Immature natural killer cell (primary cell): ENCODE results near the gene CPSF7. TPM values are rescaled to one million over a fixed set of nuclear protein-coding genes. Genes with fewer than 3 reads are reported as not detected.
"Not testable (repeated sequence)": the region's sequence is repeated elsewhere in the genome, so short reads cannot be mapped to it uniquely, and the experiment has no call there.

Experiments used
- DNase-seq, 3 donors: peaks; one replicate each; pipeline ENCODE4 v3.0.0; 2022; ENCODE audit warnings: mixed read lengths in 1 of 3
- H3K27ac Mint-ChIP-seq, 6 donors: one replicate each; pipeline ENCODE4 v1.8.0; 2020; ENCODE audit warnings: mixed read lengths in 6 of 6, mild to moderate bottlenecking in 5 of 6, inconsistent platforms in 4 of 6, moderate library complexity in 3 of 6
- H3K27me3 Mint-ChIP-seq, 3 donors: one replicate each; pipeline ENCODE4 v1.8.0; 2020 to 2021; ENCODE audit warnings: low read depth in 3 of 3, mild to moderate bottlenecking in 3 of 3, mixed read lengths in 3 of 3, moderate library complexity in 3 of 3, inconsistent platforms in 1 of 3
- H3K36me3 Mint-ChIP-seq, 3 donors: one replicate each; pipeline ENCODE4 v1.8.0; 2020; ENCODE audit warnings: mixed read lengths in 3 of 3, inconsistent platforms in 2 of 3, mild to moderate bottlenecking in 2 of 3
- H3K4me1 Mint-ChIP-seq, 2 donors: one replicate each; pipeline ENCODE4 v1.8.0; 2020; ENCODE audit warnings: inconsistent platforms in 2 of 2, mild to moderate bottlenecking in 2 of 2, mixed read lengths in 2 of 2, moderate library complexity in 1 of 2
- H3K4me3 Mint-ChIP-seq, 5 donors: one replicate each; pipeline ENCODE4 v1.8.0; 2020; ENCODE audit warnings: mild to moderate bottlenecking in 5 of 5, mixed read lengths in 5 of 5, inconsistent platforms in 3 of 5, moderate library complexity in 3 of 5
- H3K9me3 Mint-ChIP-seq, 6 donors: one replicate each; pipeline ENCODE4 v1.8.0; 2020; ENCODE audit warnings: mild to moderate bottlenecking in 6 of 6, mixed read lengths in 6 of 6, inconsistent platforms in 4 of 6, moderate library complexity in 3 of 6
- polyA plus RNA-seq, 3 donors: library from polyadenylated mRNA; unstranded; fragments of 300-500 nt; fragmentation: Illumina TruSeq; gene quantifications; one replicate each; pipeline ENCODE4 v1.2.3, GENCODE V29; 2021

Gene CPSF7
- polyA plus RNA-seq, result 10 to 100 TPM; 11.9 to 34.0 (median 14.8) TPM

- DNase-seq, result peak; percentile 97 to 98 (median 97)
- H3K4me1 Mint-ChIP-seq, result peaks cover 59 to 76% of the 10 kb centered on the region in 2 donors
- peaks cover 8 to 16% (median 15%) of the 10 kb centered on the region in 3 donors for H3K27me3 Mint-ChIP-seq
- peak within 1 kb of the TSS; percentile 92 to 100 (median 97) for H3K4me3 Mint-ChIP-seq
- peak within 1 kb of the TSS; percentile 98 to 100 (median 99) for H3K27ac Mint-ChIP-seq
- no peaks in the 10 kb centered on the region for H3K9me3 Mint-ChIP-seq
- H3K36me3 Mint-ChIP-seq, result peaks cover 10 to 20% (median 17%) of the 10 kb centered on the region in 3 donors
Observed at GRCh38 chr11:61429691-61430582, at the start of gene CPSF7, which contains the start of gene SDHAF2. TSS of gene CPSF7 (minus strand) at chr11:61429975. CDS start at chr11:61429235, 740 bp downstream. TSS of gene SDHAF2 (plus strand) at chr11:61430124. CDS start at chr11:61430147, 23 bp downstream.

DNA sequence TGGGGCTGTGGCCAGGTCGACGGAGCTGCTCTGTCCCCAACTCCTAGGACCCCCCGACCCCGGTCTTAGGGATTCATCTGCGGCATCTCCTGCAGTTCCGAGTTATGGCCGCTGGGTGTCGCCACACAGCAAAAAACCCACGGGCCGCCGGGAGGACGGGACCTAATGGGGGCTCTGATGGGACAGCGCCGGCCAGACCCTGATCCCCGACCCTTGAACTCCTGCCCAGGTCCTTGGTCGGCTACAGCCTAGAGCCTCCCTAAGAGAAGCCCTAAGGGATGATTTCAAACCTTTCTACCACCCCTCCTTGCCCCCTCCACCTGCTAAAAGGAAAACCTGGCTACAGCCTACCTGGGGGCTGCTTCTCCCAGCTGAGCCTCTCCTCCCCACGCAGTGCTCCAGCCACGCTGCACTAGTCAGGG, 48.0 kb upstream of the CPSF7 start:
- Mint-ChIP-seq H3K27me3 (peaks cover 0 to 5% (median 0%) of the 10 kb centered on the region in 3 donors), H3K4me3 (no peak overlapping the region), H3K4me1 (peaks cover 6 to 7% of the 10 kb centered on the region in 2 donors), H3K27ac (no peak overlapping the region), H3K36me3 (peaks cover 7 to 12% (median 8%) of the 10 kb centered on the region in 3 donors), H3K9me3 (no peaks in the 10 kb centered on the region)
- DNase-seq, result peak; percentile 35 to 45 (median 36)

DNA sequence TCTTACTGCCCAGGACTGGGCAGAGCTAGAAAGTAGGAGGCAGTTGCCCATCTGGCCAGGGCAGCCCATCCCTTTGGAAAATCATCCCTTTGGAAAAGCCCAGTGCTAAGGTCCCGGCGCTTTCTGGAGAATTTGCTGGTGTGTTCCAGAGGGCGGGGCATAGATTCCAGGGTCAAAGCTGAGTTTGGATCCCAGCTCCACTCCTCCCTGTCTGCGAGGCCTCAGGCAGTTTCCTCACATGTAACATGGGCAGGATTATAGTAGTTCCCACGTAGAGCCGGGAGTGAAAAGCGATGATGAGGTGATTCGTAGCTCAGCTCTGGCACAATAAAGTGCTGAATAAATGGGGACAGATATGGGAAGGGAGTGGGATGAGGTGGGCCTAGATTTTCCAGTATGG, 47.4 kb upstream of the CPSF7 start:
- H3K36me3 Mint-ChIP-seq, result peaks cover 8 to 14% (median 10%) of the 10 kb centered on the region in 3 donors
- no peak overlapping the region for H3K4me3 Mint-ChIP-seq
- H3K9me3 Mint-ChIP-seq, result no peaks in the 10 kb centered on the region
- H3K27me3 Mint-ChIP-seq, result peaks cover 0 to 3% (median 0%) of the 10 kb centered on the region in 3 donors
- no peak for DNase-seq
- peaks cover 6 to 7% of the 10 kb centered on the region in 2 donors for H3K4me1 Mint-ChIP-seq
- no peak overlapping the region for H3K27ac Mint-ChIP-seq

DNA sequence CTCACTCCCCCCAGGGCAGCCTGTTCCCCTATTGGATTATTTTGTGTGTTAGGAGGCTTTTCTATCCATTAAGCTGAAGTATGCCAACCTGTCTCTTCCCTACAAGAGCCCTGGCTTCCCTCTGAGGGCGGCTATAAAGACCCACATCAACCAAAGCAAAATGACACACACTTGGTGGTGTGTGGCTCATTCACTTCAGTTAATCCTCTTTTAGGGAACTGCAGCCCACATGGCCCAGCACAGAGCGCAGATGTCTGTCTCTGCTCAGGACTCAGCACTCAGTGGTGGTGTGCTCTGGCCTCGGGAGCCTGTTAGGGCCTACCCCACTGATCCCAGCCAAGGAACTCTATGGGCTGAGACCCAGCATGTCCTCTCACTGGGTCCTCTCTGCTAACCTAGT, 46.6 kb upstream of the CPSF7 start:
- H3K36me3 Mint-ChIP-seq, result peaks cover 8 to 14% (median 10%) of the 10 kb centered on the region in 3 donors
- no peaks in the 10 kb centered on the region for H3K9me3 Mint-ChIP-seq
- H3K4me1 Mint-ChIP-seq, result peaks cover 6 to 7% of the 10 kb centered on the region in 2 donors
- no peak for DNase-seq
- no peak overlapping the region for H3K4me3 Mint-ChIP-seq
- H3K27ac Mint-ChIP-seq, result no peak overlapping the region
- H3K27me3 Mint-ChIP-seq, result peaks cover 0 to 3% (median 0%) of the 10 kb centered on the region in 3 donors

GRCh38 chr11:61475433-61475832, 45.7 kb upstream of the CPSF7 start:
- Mint-ChIP-seq H3K4me1 (peaks cover 6 to 7% of the 10 kb centered on the region in 2 donors), H3K9me3 (no peaks in the 10 kb centered on the region), H3K4me3 (no peak overlapping the region), H3K36me3 (peaks cover 10 to 19% (median 14%) of the 10 kb centered on the region in 3 donors), H3K27ac (no peak overlapping the region), H3K27me3 (peaks cover 0 to 3% (median 0%) of the 10 kb centered on the region in 3 donors)
- DNase-seq, result no peak

DNA sequence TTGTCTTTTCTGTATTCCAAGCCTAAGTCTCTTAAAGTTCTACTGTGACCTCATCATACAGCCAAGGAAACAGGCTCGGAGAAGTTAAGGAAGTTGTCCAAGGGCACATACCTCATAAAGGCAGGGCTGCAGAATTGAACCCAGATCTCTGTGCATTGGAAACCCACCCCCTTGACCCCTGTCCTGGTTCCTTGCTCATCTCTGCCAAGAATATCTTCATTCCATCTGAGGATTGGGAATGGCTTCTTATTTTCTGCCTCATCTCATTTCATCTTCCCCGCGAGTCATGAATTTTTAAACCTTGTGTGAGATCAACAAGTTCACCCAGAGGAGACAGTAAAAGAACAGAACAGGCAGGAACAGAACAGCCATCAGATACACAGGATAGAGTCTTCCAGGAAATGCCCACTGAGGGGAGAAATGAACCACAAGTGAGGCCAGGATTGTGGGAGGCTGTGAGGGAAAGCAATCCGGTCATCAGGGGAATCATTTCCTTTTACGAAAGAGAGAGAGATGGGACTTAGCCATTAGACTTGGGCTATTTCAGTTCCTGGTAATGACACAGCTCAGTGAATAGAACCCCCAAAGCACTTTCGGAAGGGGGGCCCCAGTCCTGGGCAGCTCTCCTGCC, 44.4 kb upstream of the CPSF7 start:
- peak overlapping the region in 1 of 6 donors; percentile 31 for H3K27ac Mint-ChIP-seq
- peaks cover 0 to 3% (median 0%) of the 10 kb centered on the region in 3 donors for H3K27me3 Mint-ChIP-seq
- DNase-seq, result no peak
- H3K4me3 Mint-ChIP-seq, result no peak overlapping the region
- H3K4me1 Mint-ChIP-seq, result peaks cover 6 to 7% of the 10 kb centered on the region in 2 donors
- no peaks in the 10 kb centered on the region for H3K9me3 Mint-ChIP-seq
- H3K36me3 Mint-ChIP-seq, result peaks cover 10 to 23% (median 14%) of the 10 kb centered on the region in 3 donors

DNA sequence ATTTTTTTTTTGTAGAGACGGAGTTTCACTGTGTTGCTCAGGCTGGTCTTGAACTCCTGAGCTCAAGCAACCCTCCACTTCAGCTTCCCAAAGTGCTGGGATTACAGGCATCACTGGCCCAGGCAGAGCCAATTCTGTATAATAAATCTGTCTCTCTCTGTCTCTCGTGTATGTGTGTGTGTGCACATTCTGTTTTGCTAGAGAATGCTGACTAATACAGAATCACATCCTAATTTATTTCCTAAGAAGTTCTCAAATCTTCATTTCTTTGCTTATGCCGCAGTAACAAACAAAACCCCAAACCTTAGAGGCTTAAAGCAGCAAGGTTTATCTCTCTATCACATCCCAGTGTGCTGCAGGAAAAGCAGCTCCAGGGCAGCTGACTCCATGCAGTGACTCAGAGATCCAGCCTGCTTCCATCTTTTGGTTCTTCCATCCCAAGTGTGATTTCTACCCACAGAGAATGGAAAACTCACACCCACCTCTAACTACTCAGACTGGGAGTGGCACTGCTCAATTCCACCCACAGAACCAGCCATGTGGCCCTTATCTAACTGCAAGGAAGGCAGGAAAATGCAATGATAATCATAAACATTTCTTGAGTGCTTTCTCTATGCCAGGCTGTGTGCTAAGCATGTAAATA, 43.7 kb upstream of the CPSF7 start:
- Mint-ChIP-seq H3K36me3 (peaks cover 10 to 23% (median 14%) of the 10 kb centered on the region in 3 donors), H3K9me3 (no peaks in the 10 kb centered on the region), H3K27me3 (peaks cover 0 to 3% (median 0%) of the 10 kb centered on the region in 3 donors), H3K4me3 (no peak overlapping the region), H3K4me1 (peaks cover 6 to 7% of the 10 kb centered on the region in 2 donors), H3K27ac (peak overlapping the region in 2 of 6 donors; percentile 24 to 31)
- DNase-seq, result no peak

DNA sequence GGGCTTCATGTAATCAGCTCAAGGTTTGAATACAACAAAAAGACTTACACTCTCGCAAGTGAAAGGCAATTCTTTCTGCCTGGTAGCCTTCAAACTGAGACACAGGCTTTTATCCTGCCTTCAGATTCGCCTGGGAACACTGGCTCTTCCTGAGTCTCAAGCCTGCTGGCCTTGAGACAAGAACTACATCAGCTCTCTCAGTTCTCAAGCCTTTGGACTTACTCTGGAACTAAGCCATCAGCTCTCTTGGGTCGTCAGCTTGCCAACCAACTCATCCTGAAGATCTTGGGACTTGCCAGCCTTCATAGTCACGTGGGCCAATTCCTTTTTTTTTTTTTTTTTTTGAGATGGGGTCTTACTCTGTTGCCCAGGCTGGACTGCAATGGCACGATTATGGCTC, 43.1 kb upstream of the CPSF7 start:
- H3K9me3 Mint-ChIP-seq, result no peaks in the 10 kb centered on the region
- H3K4me1 Mint-ChIP-seq, result peaks cover 2 to 3% of the 10 kb centered on the region in 2 donors
- H3K27ac Mint-ChIP-seq, result no peak overlapping the region
- no peak for DNase-seq
- peaks cover 0 to 3% (median 0%) of the 10 kb centered on the region in 3 donors for H3K27me3 Mint-ChIP-seq
- no peak overlapping the region for H3K4me3 Mint-ChIP-seq
- peaks cover 10 to 23% (median 14%) of the 10 kb centered on the region in 3 donors for H3K36me3 Mint-ChIP-seq

GRCh38 chr11:61472282-61472681, 42.5 kb upstream of the CPSF7 start:
- Mint-ChIP-seq H3K4me3 (no peak overlapping the region), H3K4me1 (no peaks in the 10 kb centered on the region), H3K36me3 (peaks cover 10 to 23% (median 14%) of the 10 kb centered on the region in 3 donors), H3K9me3 (no peaks in the 10 kb centered on the region), H3K27me3 (peaks cover 0 to 3% (median 0%) of the 10 kb centered on the region in 3 donors), H3K27ac (no peak overlapping the region)
- no peak for DNase-seq

DNA sequence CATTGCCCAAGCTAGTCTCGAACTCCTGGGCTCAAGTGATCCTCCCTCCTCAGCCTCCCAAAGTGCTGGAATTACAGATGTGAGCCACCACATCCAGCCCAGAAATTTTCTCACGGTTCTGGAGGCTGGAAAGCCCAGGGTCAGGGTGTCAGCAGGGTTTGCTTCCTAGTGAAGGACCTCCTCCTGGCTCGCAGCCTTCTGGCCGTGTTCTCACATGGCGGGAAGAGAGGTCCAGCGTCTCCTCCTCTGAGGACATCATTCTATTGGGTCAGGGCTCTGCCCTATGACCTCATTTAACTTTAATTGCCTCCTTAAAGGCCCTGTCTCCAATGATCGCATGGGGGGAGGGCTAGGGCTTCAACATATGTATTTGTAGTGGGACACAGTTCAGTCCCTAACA, 38.2 kb upstream of the CPSF7 start:
- no peaks in the 10 kb centered on the region for H3K4me1 Mint-ChIP-seq
- no peaks in the 10 kb centered on the region for H3K9me3 Mint-ChIP-seq
- no peak for DNase-seq
- no peak overlapping the region for H3K4me3 Mint-ChIP-seq
- H3K27me3 Mint-ChIP-seq, result peaks cover 0 to 2% (median 0%) of the 10 kb centered on the region in 3 donors
- peaks cover 5 to 13% (median 7%) of the 10 kb centered on the region in 3 donors for H3K36me3 Mint-ChIP-seq
- H3K27ac Mint-ChIP-seq, result peak overlapping the region in 1 of 6 donors; percentile 45

GRCh38 chr11:61467602-61468001, 37.8 kb upstream of the CPSF7 start:
- H3K9me3 Mint-ChIP-seq, H3K36me3 Mint-ChIP-seq, DNase-seq, H3K4me3 Mint-ChIP-seq, H3K4me1 Mint-ChIP-seq, H3K27me3 Mint-ChIP-seq: not testable (repeated sequence)
- H3K27ac Mint-ChIP-seq, result peak overlapping the region in 1 of 6 donors; percentile 45

DNA sequence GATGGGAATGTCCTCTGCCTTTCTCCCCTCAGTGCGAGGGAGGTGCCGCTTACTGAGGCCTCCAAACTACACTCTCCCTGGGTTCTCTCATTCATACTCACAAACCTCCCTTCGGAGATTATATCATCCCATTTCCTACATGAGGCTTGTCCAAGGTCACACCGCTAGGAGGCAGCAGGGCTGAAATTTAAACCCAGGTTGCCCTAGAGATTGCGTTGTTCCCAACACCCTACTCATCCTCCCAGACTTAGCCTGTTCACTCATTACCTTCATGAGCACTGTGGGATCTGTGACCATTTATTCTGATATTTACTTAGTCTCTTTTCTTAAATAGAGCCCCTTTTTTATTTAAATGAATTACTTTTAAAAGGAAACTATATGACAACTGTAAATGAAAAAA, 31.2 kb upstream of the CPSF7 start:
- H3K9me3 Mint-ChIP-seq, result no peaks in the 10 kb centered on the region
- H3K27me3 Mint-ChIP-seq, result peaks cover 0 to 2% (median 2%) of the 10 kb centered on the region in 3 donors
- no peak overlapping the region for H3K4me3 Mint-ChIP-seq
- no peak for DNase-seq
- peaks cover 5 to 13% (median 5%) of the 10 kb centered on the region in 3 donors for H3K36me3 Mint-ChIP-seq
- no peak overlapping the region for H3K27ac Mint-ChIP-seq
- peaks cover 0 to 7% of the 10 kb centered on the region in 2 donors for H3K4me1 Mint-ChIP-seq

DNA sequence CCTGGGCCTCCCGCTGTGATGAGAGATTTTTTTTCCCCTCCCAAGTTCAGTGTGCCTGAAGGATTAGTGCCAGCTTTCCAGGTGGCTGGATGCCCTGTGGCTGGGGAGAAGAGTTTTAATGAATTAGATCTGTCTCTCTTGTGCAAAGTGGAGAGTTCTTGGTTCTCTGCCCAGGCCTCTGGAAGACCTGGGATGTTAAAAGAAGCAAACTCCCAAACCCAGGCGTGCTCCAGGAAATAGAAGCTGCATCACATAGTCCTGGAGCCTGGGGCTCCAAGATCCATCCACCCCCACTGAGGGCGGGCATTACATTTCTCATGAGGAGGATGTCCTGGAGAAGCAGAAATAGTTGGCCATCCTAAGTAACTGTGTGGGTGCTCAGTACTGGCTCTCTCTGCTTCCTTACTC, 30.7 kb upstream of the CPSF7 start:
- DNase-seq, result no peak
- H3K4me3 Mint-ChIP-seq, result no peak overlapping the region
- H3K9me3 Mint-ChIP-seq, result no peaks in the 10 kb centered on the region
- peaks cover 5 to 16% (median 8%) of the 10 kb centered on the region in 3 donors for H3K36me3 Mint-ChIP-seq
- peaks cover 0 to 2% (median 2%) of the 10 kb centered on the region in 3 donors for H3K27me3 Mint-ChIP-seq
- H3K4me1 Mint-ChIP-seq, result peaks cover 0 to 9% of the 10 kb centered on the region in 2 donors
- no peak overlapping the region for H3K27ac Mint-ChIP-seq
